ENCODE results near the gene SPIN1. TPM values are rescaled to one million over a fixed set of nuclear protein-coding genes. Genes with fewer than 3 reads are reported as not detected.

The SPIN1 gene
- total and polyA plus RNA-seq, 2 experiments from 2014 or later, result 49.0 to 158 TPM

GRCh38 chr9:88521308-88521707 lies 133.1 kb downstream of the SPIN1 start (continued):
- no peak for TF ChIP-seq POLR2AphosphoS5 (IDR thresholded peaks at IDR 0.05; ENCODE audit: low read depth)
- TF ChIP-seq ZNF114 (CRISPR knock-in tag; IDR thresholded peaks at IDR 0.05), result no peak

- H3K27me3 Mint-ChIP-seq (ENCODE audit: insufficient read depth, low read depth, poor library complexity), result peaks cover 14% of the 10 kb centered on the region
- no peak for DNase-seq (ENCODE audit: low spot score)
- no peaks in the 10 kb centered on the region for H3K27me3 ChIP-seq (ENCODE audit: insufficient read depth)
- H3K4me1 Mint-ChIP-seq, result peaks cover 24% of the 10 kb centered on the region
- no peaks in the 10 kb centered on the region for H4K20me1 ChIP-seq (replicated peaks; ENCODE audit: insufficient read depth)
- no peak for TF ChIP-seq NANOG (IDR thresholded peaks at IDR 0.05; ENCODE audit: borderline replicate concordance)
- TF ChIP-seq, protein P1, sequence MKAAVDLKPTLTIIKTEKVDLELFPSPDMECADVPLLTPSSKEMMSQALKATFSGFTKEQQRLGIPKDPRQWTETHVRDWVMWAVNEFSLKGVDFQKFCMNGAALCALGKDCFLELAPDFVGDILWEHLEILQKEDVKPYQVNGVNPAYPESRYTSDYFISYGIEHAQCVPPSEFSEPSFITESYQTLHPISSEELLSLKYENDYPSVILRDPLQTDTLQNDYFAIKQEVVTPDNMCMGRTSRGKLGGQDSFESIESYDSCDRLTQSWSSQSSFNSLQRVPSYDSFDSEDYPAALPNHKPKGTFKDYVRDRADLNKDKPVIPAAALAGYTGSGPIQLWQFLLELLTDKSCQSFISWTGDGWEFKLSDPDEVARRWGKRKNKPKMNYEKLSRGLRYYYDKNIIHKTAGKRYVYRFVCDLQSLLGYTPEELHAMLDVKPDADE (IDR thresholded peaks at IDR 0.05), result no peak
- no peak for TF ChIP-seq CREB1 (CRISPR knock-in tag; IDR thresholded peaks at IDR 0.05; ENCODE audit: low read depth)
- TF ChIP-seq STAT1 (IDR thresholded peaks at IDR 0.05; ENCODE audit: unreplicated experiment), result no peak
- no peak for TF ChIP-seq ZNF331 (CRISPR knock-in tag; IDR thresholded peaks at IDR 0.05; ENCODE audit: low read depth)
- no peak for TF ChIP-seq EZH2phosphoT487 (IDR thresholded peaks at IDR 0.05; ENCODE audit: unreplicated experiment)
- no peak for TF ChIP-seq REST (IDR thresholded peaks at IDR 0.05; ENCODE audit: unreplicated experiment)
- TF ChIP-seq JUNB (IDR thresholded peaks at IDR 0.05; ENCODE audit: unreplicated experiment), result no peak
- no peak for TF ChIP-seq EZH2 (IDR thresholded peaks at IDR 0.05; ENCODE audit: low read depth, unreplicated experiment)
- TF ChIP-seq, protein P2, sequence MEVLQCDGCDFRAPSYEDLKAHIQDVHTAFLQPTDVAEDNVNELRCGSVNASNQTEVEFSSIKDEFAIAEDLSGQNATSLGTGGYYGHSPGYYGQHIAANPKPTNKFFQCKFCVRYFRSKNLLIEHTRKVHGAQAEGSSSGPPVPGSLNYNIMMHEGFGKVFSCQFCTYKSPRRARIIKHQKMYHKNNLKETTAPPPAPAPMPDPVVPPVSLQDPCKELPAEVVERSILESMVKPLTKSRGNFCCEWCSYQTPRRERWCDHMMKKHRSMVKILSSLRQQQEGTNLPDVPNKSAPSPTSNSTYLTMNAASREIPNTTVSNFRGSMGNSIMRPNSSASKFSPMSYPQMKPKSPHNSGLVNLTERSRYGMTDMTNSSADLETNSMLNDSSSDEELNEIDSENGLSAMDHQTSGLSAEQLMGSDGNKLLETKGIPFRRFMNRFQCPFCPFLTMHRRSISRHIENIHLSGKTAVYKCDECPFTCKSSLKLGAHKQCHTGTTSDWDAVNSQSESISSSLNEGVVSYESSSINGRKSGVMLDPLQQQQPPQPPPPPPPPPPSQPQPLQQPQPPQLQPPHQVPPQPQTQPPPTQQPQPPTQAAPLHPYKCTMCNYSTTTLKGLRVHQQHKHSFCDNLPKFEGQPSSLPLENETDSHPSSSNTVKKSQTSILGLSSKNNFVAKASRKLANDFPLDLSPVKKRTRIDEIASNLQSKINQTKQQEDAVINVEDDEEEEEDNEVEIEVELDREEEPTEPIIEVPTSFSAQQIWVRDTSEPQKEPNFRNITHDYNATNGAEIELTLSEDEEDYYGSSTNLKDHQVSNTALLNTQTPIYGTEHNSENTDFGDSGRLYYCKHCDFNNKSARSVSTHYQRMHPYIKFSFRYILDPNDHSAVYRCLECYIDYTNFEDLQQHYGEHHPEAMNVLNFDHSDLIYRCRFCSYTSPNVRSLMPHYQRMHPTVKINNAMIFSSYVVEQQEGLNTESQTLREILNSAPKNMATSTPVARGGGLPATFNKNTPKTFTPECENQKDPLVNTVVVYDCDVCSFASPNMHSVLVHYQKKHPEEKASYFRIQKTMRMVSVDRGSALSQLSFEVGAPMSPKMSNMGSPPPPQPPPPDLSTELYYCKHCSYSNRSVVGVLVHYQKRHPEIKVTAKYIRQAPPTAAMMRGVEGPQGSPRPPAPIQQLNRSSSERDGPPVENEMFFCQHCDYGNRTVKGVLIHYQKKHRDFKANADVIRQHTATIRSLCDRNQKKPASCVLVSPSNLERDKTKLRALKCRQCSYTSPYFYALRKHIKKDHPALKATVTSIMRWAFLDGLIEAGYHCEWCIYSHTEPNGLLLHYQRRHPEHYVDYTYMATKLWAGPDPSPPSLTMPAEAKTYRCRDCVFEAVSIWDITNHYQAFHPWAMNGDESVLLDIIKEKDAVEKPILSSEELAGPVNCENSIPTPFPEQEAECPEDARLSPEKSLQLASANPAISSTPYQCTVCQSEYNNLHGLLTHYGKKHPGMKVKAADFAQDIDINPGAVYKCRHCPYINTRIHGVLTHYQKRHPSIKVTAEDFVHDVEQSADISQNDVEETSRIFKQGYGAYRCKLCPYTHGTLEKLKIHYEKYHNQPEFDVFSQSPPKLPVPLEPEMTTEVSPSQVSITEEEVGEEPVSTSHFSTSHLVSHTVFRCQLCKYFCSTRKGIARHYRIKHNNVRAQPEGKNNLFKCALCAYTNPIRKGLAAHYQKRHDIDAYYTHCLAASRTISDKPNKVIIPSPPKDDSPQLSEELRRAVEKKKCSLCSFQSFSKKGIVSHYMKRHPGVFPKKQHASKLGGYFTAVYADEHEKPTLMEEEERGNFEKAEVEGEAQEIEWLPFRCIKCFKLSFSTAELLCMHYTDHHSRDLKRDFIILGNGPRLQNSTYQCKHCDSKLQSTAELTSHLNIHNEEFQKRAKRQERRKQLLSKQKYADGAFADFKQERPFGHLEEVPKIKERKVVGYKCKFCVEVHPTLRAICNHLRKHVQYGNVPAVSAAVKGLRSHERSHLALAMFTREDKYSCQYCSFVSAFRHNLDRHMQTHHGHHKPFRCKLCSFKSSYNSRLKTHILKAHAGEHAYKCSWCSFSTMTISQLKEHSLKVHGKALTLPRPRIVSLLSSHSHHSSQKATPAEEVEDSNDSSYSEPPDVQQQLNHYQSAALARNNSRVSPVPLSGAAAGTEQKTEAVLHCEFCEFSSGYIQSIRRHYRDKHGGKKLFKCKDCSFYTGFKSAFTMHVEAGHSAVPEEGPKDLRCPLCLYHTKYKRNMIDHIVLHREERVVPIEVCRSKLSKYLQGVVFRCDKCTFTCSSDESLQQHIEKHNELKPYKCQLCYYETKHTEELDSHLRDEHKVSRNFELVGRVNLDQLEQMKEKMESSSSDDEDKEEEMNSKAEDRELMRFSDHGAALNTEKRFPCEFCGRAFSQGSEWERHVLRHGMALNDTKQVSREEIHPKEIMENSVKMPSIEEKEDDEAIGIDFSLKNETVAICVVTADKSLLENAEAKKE (CRISPR knock-in tag; IDR thresholded peaks at IDR 0.05), result no peak
- TF ChIP-seq ZNF114 (CRISPR knock-in tag; IDR thresholded peaks at IDR 0.05), result no peak
- no peak for TF ChIP-seq POLR2AphosphoS5 (IDR thresholded peaks at IDR 0.05; ENCODE audit: low read depth)
- TF ChIP-seq, protein P3, sequence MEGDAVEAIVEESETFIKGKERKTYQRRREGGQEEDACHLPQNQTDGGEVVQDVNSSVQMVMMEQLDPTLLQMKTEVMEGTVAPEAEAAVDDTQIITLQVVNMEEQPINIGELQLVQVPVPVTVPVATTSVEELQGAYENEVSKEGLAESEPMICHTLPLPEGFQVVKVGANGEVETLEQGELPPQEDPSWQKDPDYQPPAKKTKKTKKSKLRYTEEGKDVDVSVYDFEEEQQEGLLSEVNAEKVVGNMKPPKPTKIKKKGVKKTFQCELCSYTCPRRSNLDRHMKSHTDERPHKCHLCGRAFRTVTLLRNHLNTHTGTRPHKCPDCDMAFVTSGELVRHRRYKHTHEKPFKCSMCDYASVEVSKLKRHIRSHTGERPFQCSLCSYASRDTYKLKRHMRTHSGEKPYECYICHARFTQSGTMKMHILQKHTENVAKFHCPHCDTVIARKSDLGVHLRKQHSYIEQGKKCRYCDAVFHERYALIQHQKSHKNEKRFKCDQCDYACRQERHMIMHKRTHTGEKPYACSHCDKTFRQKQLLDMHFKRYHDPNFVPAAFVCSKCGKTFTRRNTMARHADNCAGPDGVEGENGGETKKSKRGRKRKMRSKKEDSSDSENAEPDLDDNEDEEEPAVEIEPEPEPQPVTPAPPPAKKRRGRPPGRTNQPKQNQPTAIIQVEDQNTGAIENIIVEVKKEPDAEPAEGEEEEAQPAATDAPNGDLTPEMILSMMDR (conservative IDR thresholded peaks at IDR 0.05; ENCODE audit: low read depth in 2 of 2), result no peak
- H3K4me3 ChIP-seq, result no peak overlapping the region
- no peaks in the 10 kb centered on the region for H3K36me3 Mint-ChIP-seq (ENCODE audit: low read depth)
- no peaks in the 10 kb centered on the region; the same call in 1 of the 2 replicates for H3K9me2 ChIP-seq (ENCODE audit: insufficient read depth)
- no peaks in the 10 kb centered on the region for H3K9me3 Mint-ChIP-seq
- no peak overlapping the region for H3K4me2 ChIP-seq
- H3K79me2 ChIP-seq (replicated peaks; ENCODE audit: insufficient read depth), result no peaks in the 10 kb centered on the region
- no peaks in the 10 kb centered on the region for H3K36me3 ChIP-seq (ENCODE audit: insufficient read depth)
- H3F3A ChIP-seq (replicated peaks; ENCODE audit: low read depth), result no peaks in the 10 kb centered on the region
- no peak overlapping the region for H3K27ac Mint-ChIP-seq
- H3K27ac ChIP-seq (ENCODE audit: low read depth), result no peak overlapping the region
- no peak overlapping the region for H3K4me3 Mint-ChIP-seq
- no peak overlapping the region for H2AFZ ChIP-seq
- H3K4me1 ChIP-seq (ENCODE audit: insufficient read depth), result peaks cover 12% of the 10 kb centered on the region; the same call in 1 of the 2 replicates
- no peak for ATAC-seq
Observed at GRCh38 chr9:88522360-88522759, 134.1 kb downstream of the SPIN1 start.
